Measurements from ENCODE around the gene OR5H1.

DNA sequence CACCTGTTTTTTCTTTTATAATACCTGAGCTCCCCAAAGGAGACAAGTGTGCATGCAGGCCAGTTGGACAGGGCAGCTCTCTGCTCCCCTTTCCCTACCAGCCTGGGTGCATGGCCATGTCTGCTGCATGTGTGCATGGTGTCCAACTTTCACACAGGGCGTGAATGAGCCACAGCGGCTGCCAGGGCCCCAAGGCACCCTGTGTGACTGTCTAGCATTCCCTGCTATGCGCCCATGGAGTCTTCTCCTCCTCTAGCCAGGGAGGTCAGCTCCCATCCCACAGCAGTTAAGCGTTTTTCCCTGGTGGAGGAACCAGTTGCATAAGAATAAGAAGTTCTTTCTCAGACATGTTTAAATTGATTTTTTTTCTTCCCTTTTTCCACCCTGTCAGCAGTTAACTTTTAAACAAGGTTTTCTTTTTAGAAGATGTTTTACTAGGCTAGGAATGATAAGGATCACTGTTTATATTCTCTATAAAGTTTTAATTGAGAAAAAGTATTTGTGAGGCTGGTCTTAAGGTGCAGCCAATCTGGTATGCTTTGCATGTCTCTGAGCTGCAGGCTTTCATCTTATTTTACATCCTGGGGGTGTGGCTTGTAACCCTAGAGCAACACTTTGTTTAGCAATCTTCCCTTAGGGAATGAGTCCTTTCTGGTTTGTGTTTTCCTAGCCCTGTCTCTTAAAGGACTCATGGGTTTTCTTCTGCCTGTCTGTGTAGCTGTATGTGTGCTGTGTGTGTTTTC, 20.5 kb upstream of the OR5H1 start:
- no peak for TF ChIP-seq TAF1 (IDR thresholded peaks at IDR 0.05; ENCODE audit: borderline replicate concordance, low read depth, low read length)
- no peak for TF ChIP-seq POLR2A (IDR thresholded peaks at IDR 0.05; ENCODE audit: low read depth, low read length)

Measured in GM12892 (cell line).